ENCODE data around the gene SDF2. TPM values are rescaled to one million over a fixed set of nuclear protein-coding genes. Genes with fewer than 3 reads are reported as not detected.

SDF2 gene
- polyA plus RNA-seq, 1 of the 3 experiments (the other 2 are of a cell fraction): 108 TPM

DNA sequence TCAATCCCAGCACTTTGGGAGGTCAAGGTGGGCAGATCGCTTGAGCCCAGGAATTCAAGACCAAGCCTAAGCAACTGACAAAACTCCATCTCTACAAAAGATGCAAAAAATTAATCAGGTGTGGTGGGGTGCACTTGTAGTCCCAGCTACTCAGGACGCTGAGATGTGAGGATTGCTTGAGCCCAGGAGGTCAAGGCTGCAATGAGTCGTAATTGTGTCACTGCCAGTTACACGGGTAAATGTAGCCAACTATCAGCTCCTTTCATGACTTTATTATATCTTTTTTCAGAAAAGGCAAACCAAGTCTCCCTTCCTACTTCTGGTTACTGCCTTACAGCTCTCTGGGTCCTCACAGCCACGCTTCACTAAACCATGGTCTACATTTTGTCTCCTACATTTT is 4.0 kb downstream of the SDF2 start:
- CTCF ChIA-PET: interaction anchor here (1.0 kb wide), 1 partner anchor 11 kb away, joined by 3 read pairs; no protein-coding TSS in a partner anchor
- POLR2A ChIA-PET: no interaction called here
- Histone ChIP-seq H4K20me1 (ENCODE audit: insufficient read depth) (no peaks in the 10 kb centered on the region), H3K9me3 (no peaks in the 10 kb centered on the region), H3K79me2 (ENCODE audit: insufficient read depth) (peaks cover 94% of the 10 kb centered on the region), H3F3A (replicated peaks; ENCODE audit: insufficient read depth) (peaks cover 9% of the 10 kb centered on the region), H3K4me1 (ENCODE audit: control insufficient read depth in 1 of 2, insufficient read depth in 2 of 2, low read depth in 1 of 2, low read length in 1 of 2) (peaks cover 7 to 8% of the 10 kb centered on the region in 2 experiments; a peak in 3 of 4 replicates), H3K27me3 (ENCODE audit: insufficient read depth) (no peaks in the 10 kb centered on the region), H3K9ac (no peak overlapping the region), H3K9me2 (no peaks in the 10 kb centered on the region), H3K36me3 (replicated peaks in 1 of 2; ENCODE audit: control insufficient read depth in 1 of 2, insufficient read depth in 2 of 2, low read length in 1 of 2) (peaks cover 11 to 33% of the 10 kb centered on the region in 2 experiments), H3K4me2 (no peak overlapping the region), H2AFZ (ENCODE audit: low read depth) (no peak overlapping the region), H3K4me3 (ENCODE audit: low read depth in 2 of 2, low read length in 1 of 2) (no peak overlapping the region), H3K27ac (ENCODE audit: low read depth in 2 of 2, low read length in 1 of 2) (no peak overlapping the region)
- DNase-seq: no peak
- TF ChIP-seq RCOR1 (IDR thresholded peaks at IDR 0.05; ENCODE audit: low read length) (no peak), SMC3 (IDR thresholded peaks at IDR 0.05; ENCODE audit: low read depth, low read length) (no peak), MAX (IDR thresholded peaks at IDR 0.05; ENCODE audit: low read depth) (no peak), MXI1 (IDR thresholded peaks at IDR 0.05; ENCODE audit: low read depth, low read length) (no peak), RFX5 (IDR thresholded peaks at IDR 0.05; ENCODE audit: low read length) (no peak)
- WGBS (ENCODE audit: low lambda C conversion rate): 80% methylated on average over 5 of the region's 5 CpGs

GRCh38 chr17:28655160-28655559 is 6.5 kb downstream of the SDF2 start:
- 96% methylated on average over 5 of the region's 5 CpGs for WGBS (ENCODE audit: low lambda C conversion rate)
- Histone ChIP-seq H3K4me2 (no peak overlapping the region), H3K27ac (ENCODE audit: low read depth in 2 of 2, low read length in 1 of 2) (no peak overlapping the region), H3K36me3 (replicated peaks in 1 of 2; ENCODE audit: control insufficient read depth in 1 of 2, insufficient read depth in 2 of 2, low read length in 1 of 2) (peaks cover 21 to 45% of the 10 kb centered on the region in 2 experiments), H3K9me2 (no peaks in the 10 kb centered on the region), H2AFZ (ENCODE audit: low read depth) (no peak overlapping the region), H4K20me1 (ENCODE audit: insufficient read depth) (no peaks in the 10 kb centered on the region), H3K9ac (no peak overlapping the region), H3K79me2 (ENCODE audit: insufficient read depth) (peaks cover 82% of the 10 kb centered on the region), H3K9me3 (no peaks in the 10 kb centered on the region), H3K4me3 (ENCODE audit: low read depth in 2 of 2, low read length in 1 of 2) (no peak overlapping the region), H3K27me3 (ENCODE audit: insufficient read depth) (no peaks in the 10 kb centered on the region), H3K4me1 (ENCODE audit: control insufficient read depth in 1 of 2, insufficient read depth in 2 of 2, low read depth in 1 of 2, low read length in 1 of 2) (no peaks in the 10 kb centered on the region), H3F3A (replicated peaks; ENCODE audit: insufficient read depth) (peaks cover 5% of the 10 kb centered on the region)
- CTCF ChIA-PET: interaction anchor here (1.3 kb wide), 1 partner anchor 15 kb away, joined by 3 read pairs; no protein-coding TSS in a partner anchor
- no peak for DNase-seq
- no peak for TF ChIP-seq FOXM1 (IDR thresholded peaks at IDR 0.05; ENCODE audit: low read depth)
- POLR2A ChIA-PET: no interaction called here

DNA sequence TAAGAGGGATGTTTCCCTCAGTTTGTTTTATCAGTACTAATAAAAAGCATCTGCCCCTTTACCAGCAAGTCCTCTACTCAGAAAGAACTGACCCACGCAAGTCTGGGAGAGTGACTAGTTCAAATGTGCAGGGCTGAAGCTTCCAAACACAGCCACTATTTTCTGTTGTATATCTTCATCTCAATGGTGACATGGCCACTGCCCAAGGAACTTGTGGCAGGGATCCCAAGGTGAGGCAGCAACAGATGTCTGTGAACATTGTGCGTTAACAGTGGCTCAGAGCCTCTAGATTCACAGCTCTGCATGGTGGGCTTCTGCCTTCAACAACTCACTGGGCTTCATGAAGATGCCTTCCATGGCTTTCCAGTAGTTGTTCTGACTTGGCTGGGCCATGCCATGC is 13.0 kb downstream of the SDF2 start:
- no peaks in the 10 kb centered on the region for H3K9me3 ChIP-seq
- CTCF ChIA-PET: interaction anchor here (1.1 to 1.2 kb wide), 3 partner anchors 15 to 100 kb away, joined by 3 read pairs; no protein-coding TSS in a partner anchor
- H3F3A ChIP-seq (replicated peaks; ENCODE audit: insufficient read depth): peaks cover 37% of the 10 kb centered on the region
- no peak overlapping the region for H3K4me3 ChIP-seq (ENCODE audit: low read depth in 2 of 2, low read length in 1 of 2)
- H3K36me3 ChIP-seq (replicated peaks in 1 of 2; ENCODE audit: control insufficient read depth in 1 of 2, insufficient read depth in 2 of 2, low read length in 1 of 2): peaks cover 26 to 31% of the 10 kb centered on the region in 2 experiments
- WGBS (ENCODE audit: low lambda C conversion rate): 75% methylated on average over 2 of the region's 2 CpGs
- H3K4me1 ChIP-seq (ENCODE audit: control insufficient read depth in 1 of 2, insufficient read depth in 2 of 2, low read depth in 1 of 2, low read length in 1 of 2): peaks cover 1 to 9% of the 10 kb centered on the region in 2 experiments; a peak in 3 of 4 replicates
- POLR2A ChIA-PET: no interaction called here
- no peak overlapping the region for H2AFZ ChIP-seq (ENCODE audit: low read depth)
- no peak overlapping the region for H3K4me2 ChIP-seq
- no peak for TF ChIP-seq PBX3 (IDR thresholded peaks at IDR 0.05)
- no peak overlapping the region for H3K27ac ChIP-seq (ENCODE audit: low read depth in 2 of 2, low read length in 1 of 2)
- no peak for DNase-seq
- peaks cover 47% of the 10 kb centered on the region for H3K79me2 ChIP-seq (ENCODE audit: insufficient read depth)
- no peak overlapping the region for H3K9ac ChIP-seq
- peaks cover 1% of the 10 kb centered on the region for H4K20me1 ChIP-seq (ENCODE audit: insufficient read depth)
- no peaks in the 10 kb centered on the region for H3K27me3 ChIP-seq (ENCODE audit: insufficient read depth)
- H3K9me2 ChIP-seq: no peaks in the 10 kb centered on the region

Measured in SK-N-SH (cell line).